Brain microvascular endothelial cell (primary cell): ENCODE results near the gene SETD1A.

Experiments used
- DNase-seq: peaks from one replicate; pipeline ENCODE4 v3.0.0-alpha.2; 2020
- H3K27ac ChIP-seq: fragments of 250-450 bp; sonication (Bioruptor Pico); 2 replicates; pipeline ENCODE4 v1.5.1; 2020; ENCODE audit warnings: mild to moderate bottlenecking, moderate library complexity
- H3K27me3 ChIP-seq: fragments of 250-450 bp; sonication (Bioruptor Pico); replicated peaks from 2 replicates; pipeline ENCODE4 v1.5.1; 2020; ENCODE audit warnings: mild to moderate bottlenecking
- H3K36me3 ChIP-seq: fragments of 250-450 bp; sonication (Bioruptor Pico); replicated peaks from 2 replicates; pipeline ENCODE4 v1.5.1; 2020; ENCODE audit warnings: mild to moderate bottlenecking
- H3K4me3 ChIP-seq: 2 replicates; pipeline ENCODE4 v1.5.1; 2011; ENCODE audit warnings: low read depth, mild to moderate bottlenecking, control low read depth, low read length, moderate library complexity
- CTCF ChIP-seq: IDR thresholded peaks from 2 replicates; pipeline ENCODE4 v1.5.1; 2011; ENCODE audit warnings: low read depth, mild to moderate bottlenecking, moderate library complexity, low read length, control low read depth, inconsistent platforms; ENCODE audit errors: missing control alignments
- in situ Hi-C: cut with HindIII; loops from 2 replicates; pipeline ENCODE4 v1.10.0; 2017; ENCODE audit warnings: low sequenced_read_pairs, low pct_ligation_motif_present

The SETD1A gene

DNA sequence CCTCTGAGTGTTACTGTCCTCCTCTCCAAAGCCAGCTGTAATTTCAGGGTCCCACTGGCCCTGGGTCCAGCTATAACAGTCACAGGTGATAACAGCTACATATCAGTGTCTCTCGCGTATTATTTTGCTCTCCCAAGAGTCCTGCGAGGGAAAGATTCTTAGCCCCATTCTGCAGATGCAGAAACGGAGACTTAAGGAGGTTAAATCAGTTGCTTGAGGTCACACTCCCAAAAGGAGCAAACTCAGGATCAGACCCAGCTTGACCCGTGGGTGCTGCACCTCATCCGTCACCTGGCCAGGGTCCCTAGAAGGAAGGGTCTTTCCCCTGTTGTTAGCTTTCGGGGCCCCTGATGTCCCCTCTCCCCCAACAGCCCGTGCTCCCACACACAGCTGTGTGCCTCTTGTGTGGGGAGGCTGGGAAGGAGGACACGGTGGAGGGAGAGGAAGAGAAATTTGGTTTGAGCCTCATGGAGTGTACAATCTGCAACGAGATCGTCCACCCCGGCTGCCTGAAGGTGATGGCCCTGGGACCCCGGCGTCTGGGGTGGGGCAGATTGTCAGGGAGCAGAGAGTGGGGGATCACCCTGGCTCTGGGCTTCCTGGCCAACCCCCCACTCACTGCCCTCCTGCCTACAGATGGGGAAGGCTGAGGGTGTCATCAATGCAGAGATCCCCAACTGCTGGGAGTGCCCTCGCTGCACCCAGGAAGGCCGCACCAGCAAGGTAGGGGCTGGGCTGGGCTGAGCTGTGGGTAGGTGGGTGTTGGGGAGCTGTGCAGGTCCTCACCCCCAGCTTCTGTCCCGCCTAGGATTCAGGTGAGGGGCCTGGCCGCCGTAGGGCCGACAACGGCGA lies 30.4 kb upstream of the SETD1A start:
- no peak overlapping the region for H3K4me3 ChIP-seq
- no peaks in the 10 kb centered on the region for H3K27me3 ChIP-seq
- H3K36me3 ChIP-seq: peaks cover 31% of the 10 kb centered on the region
- H3K27ac ChIP-seq: no peak overlapping the region
- no peak for DNase-seq
- no peak for TF ChIP-seq CTCF
- in situ Hi-C loops: loop anchor here (25.0 kb wide), 1 partner anchor 535 kb away; the partner anchor contains the start of genes ARMC5 and TGFB1I1

DNA sequence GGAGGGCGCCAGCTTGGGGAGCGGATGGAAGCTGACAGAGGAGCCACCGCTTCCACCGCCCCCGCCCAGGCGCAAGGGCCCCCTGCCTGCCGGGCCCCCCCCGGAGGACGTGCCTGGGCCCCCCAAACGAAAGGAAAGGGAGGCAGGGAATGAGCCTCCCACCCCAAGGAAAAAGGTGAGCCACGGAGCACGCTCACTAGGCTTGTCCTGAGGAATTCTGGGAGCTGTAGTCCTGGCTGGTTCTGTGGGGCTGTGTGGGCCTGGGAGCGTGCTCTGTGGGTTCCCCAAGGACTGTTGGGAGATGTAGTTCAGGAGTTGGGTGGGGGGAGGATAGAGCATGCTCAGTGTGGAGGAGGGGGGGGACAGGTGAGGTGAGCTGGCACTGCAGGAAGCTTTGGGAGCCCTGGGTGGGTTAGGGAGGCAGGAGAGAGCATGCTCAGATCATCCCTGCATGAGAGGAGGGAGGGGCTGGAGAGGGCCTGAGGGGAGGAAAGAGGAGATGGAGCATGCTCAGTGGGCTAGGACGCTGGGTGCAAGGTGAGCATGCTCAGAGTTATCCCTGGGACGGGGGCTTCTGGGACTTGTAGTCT lies 29.7 kb upstream of the SETD1A start:
- H3K27ac ChIP-seq: no peak overlapping the region
- no peak for DNase-seq
- peaks cover 36% of the 10 kb centered on the region for H3K36me3 ChIP-seq

GRCh38 chr16:30928390-30928789 lies 29.2 kb upstream of the SETD1A start:
- H3K27ac ChIP-seq: no peak overlapping the region
- no peaks in the 10 kb centered on the region for H3K27me3 ChIP-seq
- no peak for TF ChIP-seq CTCF
- no peak overlapping the region for H3K4me3 ChIP-seq
- peaks cover 41% of the 10 kb centered on the region for H3K36me3 ChIP-seq
- in situ Hi-C loops: loop anchor here (25.0 kb wide), 1 partner anchor 534 kb away; the partner anchor contains the start of genes ARMC5 and TGFB1I1
- no peak for DNase-seq

More for the DNA sequence above, 29.7 kb upstream of the SETD1A start:
- no peak for TF ChIP-seq CTCF
- Histone ChIP-seq H3K27me3 (no peaks in the 10 kb centered on the region), H3K4me3 (no peak overlapping the region)
- in situ Hi-C loops: loop anchor here (25.0 kb wide), 1 partner anchor 534 kb away; the partner anchor contains the start of genes ARMC5 and TGFB1I1

DNA sequence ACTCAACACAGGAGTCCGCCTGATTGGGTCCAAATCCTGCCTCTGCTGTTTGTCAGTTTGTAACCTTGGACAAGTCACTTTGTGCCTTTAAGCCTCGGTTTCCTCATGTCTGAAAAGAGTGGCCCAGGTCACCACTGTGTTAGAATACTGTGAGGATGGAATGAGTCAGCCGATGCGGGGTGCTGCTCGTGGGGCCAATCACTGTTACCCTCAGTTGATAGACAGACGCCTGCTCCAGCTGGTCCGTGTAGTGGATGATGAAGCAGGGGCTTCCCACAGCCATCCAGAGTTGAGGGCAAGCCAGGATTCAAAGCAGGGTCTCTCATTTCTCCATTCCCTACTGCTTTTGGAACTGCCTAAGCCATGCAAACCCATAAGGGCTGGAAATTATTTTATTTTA lies 28.4 kb upstream of the SETD1A start:
- in situ Hi-C loops: loop anchor here (25.0 kb wide), 1 partner anchor 533 kb away; the partner anchor contains the start of genes ARMC5 and TGFB1I1
- H3K4me3 ChIP-seq: no peak overlapping the region
- H3K27ac ChIP-seq: no peak overlapping the region
- peaks cover 46% of the 10 kb centered on the region for H3K36me3 ChIP-seq
- no peaks in the 10 kb centered on the region for H3K27me3 ChIP-seq
- TF ChIP-seq CTCF: no peak
- no peak for DNase-seq

GRCh38 chr16:30930160-30930571 lies 27.4 kb upstream of the SETD1A start:
- Histone ChIP-seq H3K27me3 (no peaks in the 10 kb centered on the region), H3K36me3 (peaks cover 52% of the 10 kb centered on the region), H3K4me3 (no peak overlapping the region), H3K27ac (no peak overlapping the region)
- in situ Hi-C loops: loop anchor here (25.0 kb wide), 1 partner anchor 532 kb away; the partner anchor contains the start of genes ARMC5 and TGFB1I1
- DNase-seq: no peak
- TF ChIP-seq CTCF: no peak
